B cell (primary cell): ENCODE measurements around the gene TUBA4A. TPM values are rescaled to one million over a fixed set of nuclear protein-coding genes. Genes with fewer than 3 reads are reported as not detected.

ENCODE experiments used
- ATAC-seq: fragments of 200-7000 bp; cut with Tn5 transposase; one replicate; pipeline ENCODE4 v1.10.0; 2021; ENCODE audit warnings: low read depth, mild to moderate bottlenecking, moderate number of reproducible peaks, moderate library complexity
- CTCF ChIA-PET: fragments of 350-600 bp; sonication (Branson Sonifier 250); formaldehyde crosslinking; loops from one replicate; lab custom pipeline; 2021; ENCODE audit warnings: antibody characterized with exemption, inconsistent platforms; lab: Charles Lee
- POLR2A ChIA-PET: fragments of 350-600 bp; sonication (Branson Sonifier 250); formaldehyde crosslinking; loops from one replicate; lab custom pipeline; 2021; ENCODE audit warnings: antibody characterized with exemption; lab: Charles Lee
- DNase-seq: peaks from one replicate; pipeline ENCODE4 v3.0.0; 2013
- H2AFZ ChIP-seq: 2 replicates; pipeline ENCODE4 v1.6.1; 2012; ENCODE audit warnings: mild to moderate bottlenecking, low read depth, low read length; ENCODE audit not compliant: insufficient read depth, poor library complexity, severe bottlenecking
- H3K27ac ChIP-seq, 2 donors: 1 replicate in 1 of 2; 2 replicates in 1 of 2; pipeline ENCODE4 v1.5.1; 2012 to 2013; ENCODE audit warnings: low read length in 2 of 2, mild to moderate bottlenecking in 2 of 2, moderate library complexity in 1 of 2
- H3K27me3 ChIP-seq, 4 experiments: fragments of 200-600 bp in 1 of 4; sonication (generic) in 1 of 4; replicated peaks in 1 of 4; 1 replicate in 2 of 4; 2 replicates in 2 of 4; pipeline versions ENCODE4 v1.6.1 to v1.7.0; 2013 to 2016; ENCODE audit warnings: low read length in 3 of 4, mild to moderate bottlenecking in 2 of 4, mixed read lengths in 1 of 4, moderate library complexity in 1 of 4; ENCODE audit not compliant: insufficient read depth in 4 of 4, control insufficient read depth in 3 of 4; ENCODE audit errors: control extremely low read depth in 1 of 4
- H3K36me3 ChIP-seq, 2 experiments: replicated peaks in 1 of 2; 1 replicate in 1 of 2; 2 replicates in 1 of 2; pipeline versions ENCODE4 v1.6.1 to v1.7.1; 2013; ENCODE audit warnings: low read length in 1 of 2; ENCODE audit not compliant: insufficient read depth in 2 of 2, control insufficient read depth in 1 of 2; ENCODE audit errors: control extremely low read depth in 1 of 2, extremely low read depth in 1 of 2
- H3K4me1 ChIP-seq, 2 donors: fragments of 200-600 bp in 1 of 2; sonication (generic) in 1 of 2; 1 replicate in 1 of 2; 2 replicates in 1 of 2; pipeline versions ENCODE4 v1.5.1 to v1.6.1; 2013 to 2017; ENCODE audit warnings: low read length in 2 of 2; ENCODE audit not compliant: control insufficient read depth in 2 of 2, insufficient read depth in 2 of 2
- H3K4me2 ChIP-seq: replicated peaks from 2 replicates; pipeline ENCODE3; 2012; ENCODE audit warnings: mild to moderate bottlenecking, low read depth, low read length; ENCODE audit not compliant: poor library complexity, severe bottlenecking
- H3K4me3 ChIP-seq, 5 experiments: fragments of 200-600 bp in 1 of 5; sonication (generic) in 1 of 5; 1 replicate in 3 of 5; 2 replicates in 2 of 5; pipeline versions ENCODE4 v1.5.1 to v1.7.0; 2011 to 2016; ENCODE audit warnings: low read length in 4 of 5, mild to moderate bottlenecking in 4 of 5, low read depth in 2 of 5, control low read depth in 1 of 5, moderate library complexity in 1 of 5; ENCODE audit not compliant: insufficient read depth in 1 of 5; ENCODE audit errors: control extremely low read depth in 1 of 5, extremely low read depth in 1 of 5
- H3K79me2 ChIP-seq: fragments of 200-600 bp; sonication (generic); one replicate; pipeline ENCODE4 v1.6.0; 2016; ENCODE audit warnings: low read length; ENCODE audit not compliant: control insufficient read depth, insufficient read depth
- H3K9ac ChIP-seq: fragments of 200-600 bp; sonication (generic); 2 replicates; pipeline ENCODE4 v1.6.1; 2017; ENCODE audit warnings: mild to moderate bottlenecking, low read length, moderate library complexity
- H3K9me3 ChIP-seq, 3 donors: one replicate each; pipeline versions ENCODE4 v1.6.1 to v1.7.1; 2013; ENCODE audit warnings: low read length in 2 of 3; ENCODE audit not compliant: control insufficient read depth in 2 of 3, insufficient read depth in 1 of 3; ENCODE audit errors: control extremely low read depth in 1 of 3
- H4K20me1 ChIP-seq: 2 replicates; pipeline ENCODE4 v1.6.0; 2012; ENCODE audit warnings: mild to moderate bottlenecking, low read length; ENCODE audit not compliant: insufficient read depth, control insufficient read depth, poor library complexity, severe bottlenecking
- H3K27ac Mint-ChIP-seq: one replicate; pipeline ENCODE4 v1.8.0; 2021; ENCODE audit warnings: mixed read lengths
- H3K27me3 Mint-ChIP-seq: one replicate; pipeline ENCODE4 v1.8.0; 2021; ENCODE audit warnings: mixed read lengths
- H3K4me1 Mint-ChIP-seq: one replicate; pipeline ENCODE4 v1.8.0; 2021; ENCODE audit warnings: mixed read lengths
- H3K4me3 Mint-ChIP-seq: one replicate; pipeline ENCODE4 v1.8.0; 2021; ENCODE audit warnings: mixed read lengths
- H3K9me3 Mint-ChIP-seq: one replicate; pipeline ENCODE4 v1.8.0; 2022; ENCODE audit warnings: mixed read lengths; ENCODE audit not compliant: insufficient read depth
- CTCF ChIP-seq: fragments of 200-600 bp; IDR thresholded peaks from one replicate; pipeline ENCODE4 v1.8.0; 2022; ENCODE audit warnings: antibody characterized with exemption, mild to moderate bottlenecking
- EZH2 ChIP-seq: IDR thresholded peaks from 2 replicates; pipeline ENCODE4 v1.6.1; 2012; ENCODE audit warnings: borderline replicate concordance, low read depth, mild to moderate bottlenecking, moderate library complexity, low read length; ENCODE audit not compliant: insufficient read depth, poor library complexity, severe bottlenecking
- WGBS: methylation state at CpG from one replicate; pipeline ENCODE4 v1.1.5; 2013; ENCODE audit warnings: missing lambda C conversion rate; ENCODE audit not compliant: insufficient coverage; 5-methylcytosine and 5-hydroxymethylcytosine counted together
- intact Hi-C: fragments of 100-400 bp; cut with micrococcal nuclease; formaldehyde crosslinking; loops from one replicate; pipeline ENCODE4 v1.10.0; 2022
- polyA plus RNA-seq: library from polyadenylated mRNA; depleted of rRNA; stranded (reverse); fragments of >200 nt; gene quantifications from 2 replicates; pipeline ENCODE4 v1.2.3, GENCODE V29; 2012
- total RNA-seq, 2 donors: library from RNA; stranded (reverse); fragments of 120-200 nt in 1 of 2; gene quantifications; 1 replicate in 1 of 2; 2 replicates in 1 of 2; pipeline versions ENCODE4 v1.2.3 to v1.2.4, GENCODE V29; 2013 to 2022

TUBA4A gene
- total and polyA plus RNA-seq, 2 donors (not counting 1 experiment from before 2014, with no cell fraction given), result 196 to 338 TPM

GRCh38 chr2:219246559-219246958 is 7.2 kb downstream of the TUBA4A start:
- H3K4me3 Mint-ChIP-seq, result peak overlapping the region; percentile 57
- WGBS, result 92% methylated on average over 6 of the region's 10 CpGs
- Histone ChIP-seq H3K9ac (peak overlapping the region; percentile 6), H4K20me1 (peaks cover 5% of the 10 kb centered on the region), H3K4me1 (peaks cover 64 to 70% of the 10 kb centered on the region in 2 donors), H3K4me3 (no peak overlapping the region), H3K4me2 (peak overlapping the region; percentile 93), H3K27ac (peak overlapping the region; percentile 87 to 92), H2AFZ (no peak overlapping the region), H3K36me3 (peaks cover 2 to 34% of the 10 kb centered on the region in 2 experiments), H3K9me3 (no peaks in the 10 kb centered on the region), H3K79me2 (peaks cover 62% of the 10 kb centered on the region), H3K27me3 (no peaks in the 10 kb centered on the region)
- intact Hi-C loops, result no loop called here
- CTCF ChIA-PET, result interaction anchor here (1.7 to 6.8 kb wide), 5 partner anchors 8 to 47 kb away, joined by 6 to 69 read pairs (median 17); partner anchors contain the start of genes ANKZF1, ATG9A, DNAJB2 and TUBA4A
- H3K4me1 Mint-ChIP-seq, result peaks cover 75% of the 10 kb centered on the region
- TF ChIP-seq EZH2 (no peak), CTCF (no peak)
- no peaks in the 10 kb centered on the region for H3K9me3 Mint-ChIP-seq
- ATAC-seq, result no peak
- H3K27me3 Mint-ChIP-seq, result no peaks in the 10 kb centered on the region
- POLR2A ChIA-PET, result interaction anchor here (1.7 to 2.7 kb wide), 3 partner anchors 7 to 40 kb away, joined by 9 to 49 read pairs (median 26); partner anchors contain the start of genes ANKZF1, ATG9A, TUBA4A and TUBA4B
- H3K27ac Mint-ChIP-seq, result peak overlapping the region; percentile 96
- no peak for DNase-seq

- Histone ChIP-seq H3K36me3 (peaks cover 0 to 27% of the 10 kb centered on the region in 2 experiments), H4K20me1 (no peaks in the 10 kb centered on the region), H3K9ac (peak overlapping the region; percentile 96), H3K9me3 (no peaks in the 10 kb centered on the region), H2AFZ (peak overlapping the region; percentile 96), H3K4me3 (peak overlapping the region; percentile 50 to 98 (median 94)), H3K4me1 (peaks cover 58 to 63% of the 10 kb centered on the region in 2 donors), H3K27me3 (no peaks in the 10 kb centered on the region), H3K27ac (peak overlapping the region; percentile 87 to 92), H3K4me2 (peak overlapping the region; percentile 93), H3K79me2 (peaks cover 55% of the 10 kb centered on the region)
- 21% methylated on average over 9 of the region's 10 CpGs for WGBS
- intact Hi-C loops, result loop anchor here (1.0 to 2.0 kb wide), 6 partner anchors 7 to 85 kb away; partner anchors contain the start of genes ANKZF1, ATG9A, CNPPD1 and DNAJB2
- ATAC-seq, result no peak
- H3K9me3 Mint-ChIP-seq, result no peaks in the 10 kb centered on the region
- ChIA-PET CTCF (interaction anchor here (0.7 to 3.0 kb wide), 8 partner anchors 8 to 143 kb away, joined by 3 to 25 read pairs (median 5); partner anchors contain the start of genes ANKZF1, ATG9A, DNAJB2 and TUBA4A), POLR2A (interaction anchor here (1.5 to 2.7 kb wide), 7 partner anchors 8 to 69 kb away, joined by 6 to 49 read pairs (median 10); partner anchors contain the start of genes ABCB6, ANKZF1, ATG9A and CNPPD1)
- peaks cover 68% of the 10 kb centered on the region for H3K4me1 Mint-ChIP-seq
- no peak for TF ChIP-seq CTCF
- no peak for TF ChIP-seq EZH2
- peak overlapping the region; percentile 96 for H3K27ac Mint-ChIP-seq
- DNase-seq, result no peak
- no peaks in the 10 kb centered on the region for H3K27me3 Mint-ChIP-seq
- H3K4me3 Mint-ChIP-seq, result peak overlapping the region; percentile 92
Observed at GRCh38 chr2:219245899-219246230, 7.9 kb downstream of the TUBA4A start.
